Prostate gland (tissue), 2 donors: ENCODE data around the gene AKAP8L.

Experiments
- POLR2A ChIP-seq: fragments of 450-650 bp; IDR thresholded peaks from one replicate; pipeline ENCODE4 v1.6.1; 2016; ENCODE audit warnings: antibody characterized with exemption, mild to moderate bottlenecking
- TF ChIP-seq, protein P1 (sequence below), 4 experiments: fragments of 200-600 bp in 2 of 4; fragments of 450-650 bp in 2 of 4; sonication (generic) in 2 of 4; IDR thresholded peaks; 1 replicate in 3 of 4; 2 replicates in 1 of 4; pipeline ENCODE4 v1.5.1; 2016 to 2019; ENCODE audit warnings: antibody characterized with exemption in 4 of 4, mild to moderate bottlenecking in 2 of 4, moderate library complexity in 2 of 4

- TF ChIP-seq, protein P1, sequence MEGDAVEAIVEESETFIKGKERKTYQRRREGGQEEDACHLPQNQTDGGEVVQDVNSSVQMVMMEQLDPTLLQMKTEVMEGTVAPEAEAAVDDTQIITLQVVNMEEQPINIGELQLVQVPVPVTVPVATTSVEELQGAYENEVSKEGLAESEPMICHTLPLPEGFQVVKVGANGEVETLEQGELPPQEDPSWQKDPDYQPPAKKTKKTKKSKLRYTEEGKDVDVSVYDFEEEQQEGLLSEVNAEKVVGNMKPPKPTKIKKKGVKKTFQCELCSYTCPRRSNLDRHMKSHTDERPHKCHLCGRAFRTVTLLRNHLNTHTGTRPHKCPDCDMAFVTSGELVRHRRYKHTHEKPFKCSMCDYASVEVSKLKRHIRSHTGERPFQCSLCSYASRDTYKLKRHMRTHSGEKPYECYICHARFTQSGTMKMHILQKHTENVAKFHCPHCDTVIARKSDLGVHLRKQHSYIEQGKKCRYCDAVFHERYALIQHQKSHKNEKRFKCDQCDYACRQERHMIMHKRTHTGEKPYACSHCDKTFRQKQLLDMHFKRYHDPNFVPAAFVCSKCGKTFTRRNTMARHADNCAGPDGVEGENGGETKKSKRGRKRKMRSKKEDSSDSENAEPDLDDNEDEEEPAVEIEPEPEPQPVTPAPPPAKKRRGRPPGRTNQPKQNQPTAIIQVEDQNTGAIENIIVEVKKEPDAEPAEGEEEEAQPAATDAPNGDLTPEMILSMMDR (IDR thresholded peaks at IDR 0.05) = no peak
- no peak for TF ChIP-seq POLR2A
Measured at GRCh38 chr19:15353908-15354307, 64.9 kb downstream of the AKAP8L start.
